NCI-H2227 (cell line): ENCODE measurements around the gene SOX9.
"Not testable (repeated sequence)": the region's sequence is repeated elsewhere in the genome, so short reads cannot be mapped to it uniquely, and the experiment has no call there.

ENCODE experiments used
- DNase-seq: peaks from one replicate; lab custom pipeline; 2025; ENCODE audit not compliant: unreplicated experiment; lab: John Stamatoyannopoulos, UW

The SOX9 gene

DNA sequence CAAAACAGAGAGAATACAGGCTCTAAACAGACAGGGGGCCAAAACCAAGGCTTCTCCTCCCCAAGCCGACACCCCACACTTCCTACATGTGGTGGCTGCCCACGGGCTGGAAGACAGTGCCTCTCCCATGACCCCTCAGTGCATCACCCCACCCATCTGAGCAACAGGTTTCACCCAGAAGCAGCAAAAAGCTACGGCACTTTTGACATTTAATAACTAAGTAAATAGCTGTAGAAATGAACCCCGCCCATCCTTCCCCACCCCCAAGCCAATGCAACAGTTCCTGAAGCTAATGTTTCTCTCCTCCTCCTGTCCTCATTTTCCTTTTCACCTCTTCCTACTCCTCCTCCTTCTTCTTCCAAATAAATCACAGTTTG lies 9.9 kb upstream of the SOX9 start:
- no peak for DNase-seq

- peak; percentile 56 for DNase-seq
Measured at GRCh38 chr17:72111336-72111923, 9.4 kb upstream of the SOX9 start.

DNA sequence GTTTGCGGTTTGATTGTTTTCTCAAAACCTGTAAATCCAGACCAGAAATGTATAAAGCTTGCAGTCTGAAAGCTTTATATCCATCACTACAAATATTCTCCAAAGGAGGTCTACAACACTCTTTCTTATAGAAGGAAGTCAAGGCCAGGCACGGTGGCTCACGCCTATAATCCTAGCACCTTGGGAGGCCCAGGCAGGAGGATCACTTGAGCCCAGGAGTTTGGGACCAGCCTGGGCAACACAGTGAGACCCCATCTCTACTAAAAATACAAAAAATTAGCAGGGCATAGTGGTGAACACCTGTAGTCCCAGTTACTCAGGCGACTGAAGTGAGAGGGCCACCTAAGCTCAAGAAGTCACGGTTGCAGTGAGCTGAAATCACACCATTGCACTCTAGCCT lies 8.9 kb upstream of the SOX9 start:
- DNase-seq: not testable (repeated sequence)

DNA sequence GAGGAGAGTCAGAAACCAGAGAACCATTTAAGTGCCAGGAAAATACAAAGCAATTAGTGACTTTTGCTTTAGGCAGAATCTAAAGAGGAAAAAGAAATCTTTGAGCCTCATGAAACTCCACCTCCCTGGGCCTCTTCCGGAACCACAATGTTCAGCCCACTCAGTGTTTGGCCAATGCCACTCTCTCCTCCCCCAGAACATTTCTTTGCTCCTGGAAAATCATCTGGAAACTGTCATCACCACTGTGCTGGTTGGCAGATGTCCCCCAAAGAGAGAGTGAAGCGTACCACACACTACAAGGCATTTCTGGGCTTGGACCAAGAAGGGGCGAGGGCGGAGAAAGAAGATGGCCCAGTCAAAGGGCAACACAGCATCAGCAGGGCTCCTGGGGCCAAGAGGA lies 7.1 kb upstream of the SOX9 start:
- DNase-seq: no peak

DNA sequence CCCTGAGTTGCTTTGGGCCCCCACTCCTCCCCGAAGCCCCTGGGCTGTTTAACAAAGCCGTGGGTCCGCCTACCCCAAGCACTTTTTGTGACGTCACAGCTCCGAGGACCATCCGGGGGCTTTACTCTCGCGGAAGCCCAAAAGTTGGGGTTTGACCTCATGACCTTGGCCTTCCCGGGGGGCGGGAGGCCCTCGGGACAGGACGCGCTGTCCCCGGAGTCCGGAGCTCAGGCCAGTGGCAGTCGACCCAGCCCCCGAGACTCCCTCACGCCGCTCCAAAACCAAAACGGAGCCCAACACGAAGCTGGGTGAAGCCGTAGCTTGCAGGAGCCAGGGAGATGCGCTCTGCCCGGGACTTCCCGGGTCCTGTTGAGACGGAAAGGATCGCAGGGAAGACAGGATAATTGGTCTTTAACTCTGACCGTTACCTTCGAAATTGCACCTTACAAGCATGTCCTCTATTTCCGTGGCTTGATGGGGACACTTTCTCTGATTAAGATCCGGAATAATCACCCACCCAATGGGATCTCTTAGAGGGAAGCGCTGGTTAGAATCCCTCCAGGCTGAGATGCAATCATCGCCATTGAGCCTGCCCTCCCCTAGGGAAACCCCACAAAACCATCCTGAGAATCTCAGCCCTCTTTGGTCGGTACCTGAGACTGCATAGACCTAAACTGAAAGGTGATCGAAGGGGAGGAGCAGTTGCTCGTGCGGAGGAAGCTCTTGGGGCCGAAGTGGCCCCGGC lies 4.9 kb upstream of the SOX9 start:
- no peak for DNase-seq

DNA sequence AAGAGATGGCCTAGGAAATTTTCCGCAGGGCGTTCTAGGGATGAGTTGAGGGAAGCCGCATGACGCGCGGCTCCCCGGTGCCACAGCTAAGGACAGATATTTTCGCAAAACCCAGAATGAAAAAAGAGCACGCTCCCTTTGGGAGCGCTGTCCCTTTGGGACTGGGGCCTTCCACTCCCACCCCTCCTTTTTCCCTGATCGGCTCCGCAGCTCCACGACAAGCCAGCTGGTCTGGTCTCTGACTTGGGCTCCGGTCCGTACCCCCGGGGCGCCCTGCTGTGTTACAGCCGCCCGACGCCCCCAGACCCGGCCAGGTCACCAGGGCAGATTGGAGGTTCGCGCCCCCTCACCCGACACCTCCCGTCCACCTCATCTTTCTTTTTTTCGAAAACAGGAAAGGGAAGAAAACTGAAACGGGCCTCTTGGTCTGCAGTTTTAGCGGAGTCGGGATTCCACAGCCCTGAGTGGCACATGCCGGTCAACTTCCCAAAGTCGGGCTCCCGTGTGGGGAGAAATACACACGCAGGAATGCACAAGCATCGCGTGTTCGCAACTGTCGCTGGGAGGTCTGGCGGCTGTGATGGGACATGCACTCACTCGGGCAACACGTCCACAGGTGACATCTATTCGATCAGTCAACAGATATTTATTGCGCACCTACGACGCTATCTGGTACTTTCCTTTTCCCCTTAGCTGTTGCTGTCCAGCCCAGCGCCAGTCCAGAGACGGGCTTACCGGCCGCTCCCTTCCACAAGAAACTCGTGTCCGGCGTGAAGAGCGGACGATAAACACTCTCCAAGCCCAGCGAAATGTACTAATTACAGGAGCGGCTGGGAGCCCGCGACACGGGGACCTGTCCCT lies 3.9 kb upstream of the SOX9 start:
- no peak for DNase-seq

- no peak for DNase-seq
Measured at GRCh38 chr17:72117535-72118334, 3.1 kb upstream of the SOX9 start.

GRCh38 chr17:72118335-72119076 lies 2.3 kb upstream of the SOX9 start:
- peak; percentile 64 for DNase-seq

- DNase-seq: no peak
Measured at GRCh38 chr17:72119077-72119872, 1.5 kb upstream of the SOX9 start.

DNA sequence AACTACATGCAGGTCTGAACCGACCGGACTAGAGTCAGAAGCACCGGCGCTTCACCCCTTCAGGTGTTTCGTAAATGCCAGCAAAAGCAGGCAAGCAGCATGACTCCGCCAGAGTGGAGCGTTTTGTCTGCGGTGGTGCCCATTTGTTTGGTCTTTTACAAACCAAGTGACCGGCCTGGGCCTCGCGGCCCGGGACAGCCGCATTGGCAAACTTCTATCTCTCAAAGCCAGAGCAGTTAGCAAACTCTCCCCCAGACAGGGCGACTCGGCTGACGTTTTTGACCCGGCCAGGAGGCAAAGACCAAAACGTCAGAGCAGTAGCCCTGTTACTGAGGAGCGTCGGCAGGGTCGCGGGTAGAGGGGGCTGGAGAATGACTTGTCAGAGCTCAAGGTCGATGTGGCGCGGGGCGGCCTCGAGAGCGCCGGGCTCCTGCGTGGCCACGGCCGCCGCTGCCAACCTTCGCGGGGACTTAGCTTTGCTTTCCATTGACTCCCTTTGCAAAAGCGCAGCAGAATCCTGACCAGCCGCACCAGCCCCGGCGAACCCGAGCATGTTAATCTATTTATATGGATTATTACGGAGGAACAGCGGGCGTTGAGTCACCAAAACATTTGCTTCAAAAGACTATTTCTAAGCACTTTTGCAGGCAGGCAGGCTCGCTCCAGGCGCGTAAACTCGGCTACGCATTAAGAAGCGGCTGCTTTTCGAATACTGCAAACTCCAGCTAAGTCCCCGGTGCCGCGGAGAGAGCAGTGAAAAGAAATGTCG lies 763 bp upstream of the SOX9 start:
- peak; percentile 69 for DNase-seq

GRCh38 chr17:72121164-72122009 lies 567 bp downstream of the SOX9 start:
- DNase-seq: peak; percentile 74

- DNase-seq: peak; percentile 58
Measured at GRCh38 chr17:72122010-72122764, 1.4 kb downstream of the SOX9 start.

GRCh38 chr17:72122765-72123529 lies 2.1 kb downstream of the SOX9 start:
- DNase-seq: peak; percentile 66

DNA sequence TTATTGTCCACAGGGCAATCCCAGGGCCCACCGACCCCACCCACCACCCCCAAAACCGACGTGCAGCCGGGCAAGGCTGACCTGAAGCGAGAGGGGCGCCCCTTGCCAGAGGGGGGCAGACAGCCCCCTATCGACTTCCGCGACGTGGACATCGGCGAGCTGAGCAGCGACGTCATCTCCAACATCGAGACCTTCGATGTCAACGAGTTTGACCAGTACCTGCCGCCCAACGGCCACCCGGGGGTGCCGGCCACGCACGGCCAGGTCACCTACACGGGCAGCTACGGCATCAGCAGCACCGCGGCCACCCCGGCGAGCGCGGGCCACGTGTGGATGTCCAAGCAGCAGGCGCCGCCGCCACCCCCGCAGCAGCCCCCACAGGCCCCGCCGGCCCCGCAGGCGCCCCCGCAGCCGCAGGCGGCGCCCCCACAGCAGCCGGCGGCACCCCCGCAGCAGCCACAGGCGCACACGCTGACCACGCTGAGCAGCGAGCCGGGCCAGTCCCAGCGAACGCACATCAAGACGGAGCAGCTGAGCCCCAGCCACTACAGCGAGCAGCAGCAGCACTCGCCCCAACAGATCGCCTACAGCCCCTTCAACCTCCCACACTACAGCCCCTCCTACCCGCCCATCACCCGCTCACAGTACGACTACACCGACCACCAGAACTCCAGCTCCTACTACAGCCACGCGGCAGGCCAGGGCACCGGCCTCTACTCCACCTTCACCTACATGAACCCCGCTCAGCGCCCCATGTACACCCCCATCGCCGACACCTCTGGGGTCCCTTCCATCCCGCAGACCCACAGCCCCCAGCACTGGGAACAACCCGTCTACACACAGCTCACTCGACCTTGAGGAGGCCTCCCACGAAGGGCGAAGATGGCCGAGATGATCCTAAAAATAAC lies 3.0 kb downstream of the SOX9 start:
- DNase-seq: no peak

- DNase-seq: no peak
Measured at GRCh38 chr17:72124438-72124775, 3.6 kb downstream of the SOX9 start.

DNA sequence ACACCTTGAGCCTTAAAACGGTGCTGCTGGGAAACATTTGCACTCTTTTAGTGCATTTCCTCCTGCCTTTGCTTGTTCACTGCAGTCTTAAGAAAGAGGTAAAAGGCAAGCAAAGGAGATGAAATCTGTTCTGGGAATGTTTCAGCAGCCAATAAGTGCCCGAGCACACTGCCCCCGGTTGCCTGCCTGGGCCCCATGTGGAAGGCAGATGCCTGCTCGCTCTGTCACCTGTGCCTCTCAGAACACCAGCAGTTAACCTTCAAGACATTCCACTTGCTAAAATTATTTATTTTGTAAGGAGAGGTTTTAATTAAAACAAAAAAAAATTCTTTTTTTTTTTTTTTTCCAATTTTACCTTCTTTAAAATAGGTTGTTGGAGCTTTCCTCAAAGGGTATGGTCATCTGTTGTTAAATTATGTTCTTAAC lies 4.4 kb downstream of the SOX9 start:
- DNase-seq: peak; percentile 18
